ENCODE data around the gene GRIA3. TPM values are rescaled to one million over a fixed set of nuclear protein-coding genes. Genes with fewer than 3 reads are reported as not detected.

The GRIA3 gene
- total RNA-seq, 1 experiment from 2014 or later, result not detected

- no TSS peak for BruUV-seq (replicated peaks)
- Histone ChIP-seq H3K79me2 (ENCODE audit: insufficient read depth, low read length) (no peaks in the 10 kb centered on the region), H3K4me1 (ENCODE audit: control insufficient read depth in 1 of 2, insufficient read depth in 2 of 2, low read length in 2 of 2) (no peaks in the 10 kb centered on the region), H4K20me1 (ENCODE audit: insufficient read depth) (no peaks in the 10 kb centered on the region), H3K9me3 (ENCODE audit: control insufficient read depth in 1 of 2, insufficient read depth in 1 of 2, low read depth in 1 of 2, low read length in 2 of 2) (no peaks in the 10 kb centered on the region), H3K9ac (ENCODE audit: low read length) (no peak overlapping the region), H3K4me2 (ENCODE audit: low read length) (no peak overlapping the region), H2AFZ (ENCODE audit: low read depth, low read length, poor library complexity, severe bottlenecking) (no peak overlapping the region), H3K36me3 (ENCODE audit: control insufficient read depth in 1 of 2, insufficient read depth in 2 of 2, low read length in 2 of 2) (no peaks in the 10 kb centered on the region), H3K9me2 (ENCODE audit: insufficient read depth) (no peaks in the 10 kb centered on the region), H3K27ac (ENCODE audit: low read depth, low read length) (no peak overlapping the region), H3K27me3 (ENCODE audit: insufficient read depth, low read length) (no peaks in the 10 kb centered on the region), H3K4me3 (replicated peaks in 1 of 2; ENCODE audit: low read depth in 1 of 2, low read length in 2 of 2) (no peak overlapping the region)
- no peak for ATAC-seq
- DNase-seq (ENCODE audit: low read depth, low spot score), result no peak
- CTCF ChIA-PET, result no interaction called here
- no peak for TF ChIP-seq CBX3 (IDR thresholded peaks at IDR 0.05; ENCODE audit: low read depth)
- no peak for TF ChIP-seq EGR1 (IDR thresholded peaks at IDR 0.05; ENCODE audit: low read depth)
- TF ChIP-seq SRF (IDR thresholded peaks at IDR 0.05; ENCODE audit: low read depth), result no peak
- no peak for TF ChIP-seq CEBPB (IDR thresholded peaks at IDR 0.05; ENCODE audit: low read depth)
- intact Hi-C loops (cut with micrococcal nuclease), result no loop called here
- RAD21 ChIA-PET (ENCODE audit: low non-redundant PET in 1 of 2, low total read pairs in 2 of 2, uncharacterized antibody in 2 of 2, unreplicated experiment in 2 of 2), result no interaction called here
- POLR2A ChIA-PET, result no interaction called here
Measured at GRCh38 chrX:123223409-123223808, 39.3 kb downstream of the GRIA3 start.

GRCh38 chrX:123223859-123224258 lies 39.8 kb downstream of the GRIA3 start:
- RAD21 ChIA-PET (ENCODE audit: low non-redundant PET in 1 of 2, low total read pairs in 2 of 2, uncharacterized antibody in 2 of 2, unreplicated experiment in 2 of 2), result no interaction called here

More at GRCh38 chrX:123223859-123224258, 39.8 kb downstream of the GRIA3 start:
- no TSS peak for BruUV-seq (replicated peaks)
- H3K27ac ChIP-seq (ENCODE audit: low read depth, low read length), result no peak overlapping the region
- no peaks in the 10 kb centered on the region for H3K36me3 ChIP-seq (ENCODE audit: control insufficient read depth in 1 of 2, insufficient read depth in 2 of 2, low read length in 2 of 2)
- H3K4me2 ChIP-seq (ENCODE audit: low read length), result no peak overlapping the region
- ChIA-PET POLR2A (no interaction called here), CTCF (no interaction called here)
- H3K9ac ChIP-seq (ENCODE audit: low read length), result no peak overlapping the region
- H3K79me2 ChIP-seq (ENCODE audit: insufficient read depth, low read length), result no peaks in the 10 kb centered on the region
- ATAC-seq, result no peak
- TF ChIP-seq POLR2A (IDR thresholded peaks at IDR 0.05; ENCODE audit: borderline replicate concordance, extremely low read depth, insufficient read depth, insufficient read length) (no peak), EZH2 (IDR thresholded peaks at IDR 0.05) (no peak), FOSL1 (IDR thresholded peaks at IDR 0.05; ENCODE audit: low read depth) (no peak), CBX3 (IDR thresholded peaks at IDR 0.05; ENCODE audit: low read depth) (no peak), ATF3 (IDR thresholded peaks at IDR 0.05) (no peak)
- no peak overlapping the region for H2AFZ ChIP-seq (ENCODE audit: low read depth, low read length, poor library complexity, severe bottlenecking)
- H4K20me1 ChIP-seq (ENCODE audit: insufficient read depth), result no peaks in the 10 kb centered on the region
- intact Hi-C loops (cut with micrococcal nuclease), result no loop called here
- no peak overlapping the region for H3K4me3 ChIP-seq (replicated peaks in 1 of 2; ENCODE audit: low read depth in 1 of 2, low read length in 2 of 2)
- H3K9me3 ChIP-seq (ENCODE audit: control insufficient read depth in 1 of 2, insufficient read depth in 1 of 2, low read depth in 1 of 2, low read length in 2 of 2), result no peaks in the 10 kb centered on the region
- H3K9me2 ChIP-seq (ENCODE audit: insufficient read depth), result no peaks in the 10 kb centered on the region
- DNase-seq (ENCODE audit: low read depth, low spot score), result no peak
- no peaks in the 10 kb centered on the region for H3K4me1 ChIP-seq (ENCODE audit: control insufficient read depth in 1 of 2, insufficient read depth in 2 of 2, low read length in 2 of 2)
- H3K27me3 ChIP-seq (ENCODE audit: insufficient read depth, low read length), result no peaks in the 10 kb centered on the region
